Lower lobe of right lung (tissue), 2 donors: Measurements from ENCODE around the gene ABHD8. TPM values are rescaled to one million over a fixed set of nuclear protein-coding genes. Genes with fewer than 3 reads are reported as not detected.

Experiments used
- ATAC-seq, 2 donors: fragments of 200-7000 bp; cut with Tn5 transposase; one replicate each; pipeline ENCODE4 v1.9.1; 2020 to 2022; ENCODE audit warnings: mild to moderate bottlenecking in 2 of 2, moderate library complexity in 2 of 2
- DNase-seq: peaks from one replicate; pipeline ENCODE4 v3.0.0-alpha.2; 2020
- H3K27ac ChIP-seq: fragments of 200-600 bp; one replicate; pipeline ENCODE4 v1.8.0; 2022
- H3K27me3 ChIP-seq: fragments of 200-600 bp; one replicate; pipeline ENCODE4 v1.8.0; 2022; ENCODE audit warnings: low read depth
- H3K36me3 ChIP-seq: fragments of 200-600 bp; one replicate; pipeline ENCODE4 v1.8.0; 2022; ENCODE audit warnings: mild to moderate bottlenecking
- H3K4me1 ChIP-seq: fragments of 200-600 bp; one replicate; pipeline ENCODE4 v1.8.0; 2022
- H3K4me3 ChIP-seq: fragments of 200-600 bp; one replicate; pipeline ENCODE4 v1.8.0; 2022; ENCODE audit warnings: mild to moderate bottlenecking
- H3K9me3 ChIP-seq: fragments of 200-600 bp; one replicate; pipeline ENCODE4 v1.8.0; 2022
- intact Hi-C: fragments of 100-400 bp; cut with DNase I; formaldehyde crosslinking; loops from one replicate; pipeline ENCODE4 v1.11.0; 2022
- total RNA-seq: library from RNA; stranded (reverse); fragmentation: NEBNext Ultra II Directional; extraction: Animal tissue kit (Norgen Biotek cat#: 25700); gene quantifications from one replicate; pipeline ENCODE4 v1.2.1, GENCODE V29; 2021
- TF ChIP-seq, protein P1 (sequence below): fragments of 200-600 bp; IDR thresholded peaks from one replicate; pipeline ENCODE4 v1.8.0; 2022; ENCODE audit warnings: antibody characterized with exemption, mild to moderate bottlenecking
- donor health status: DM: no; HTN: yes; CAD: no; lungs with severe emphysema.

The ABHD8 gene
- total RNA-seq, 1 donor from 2014 or later, result 19.5 TPM

DNA sequence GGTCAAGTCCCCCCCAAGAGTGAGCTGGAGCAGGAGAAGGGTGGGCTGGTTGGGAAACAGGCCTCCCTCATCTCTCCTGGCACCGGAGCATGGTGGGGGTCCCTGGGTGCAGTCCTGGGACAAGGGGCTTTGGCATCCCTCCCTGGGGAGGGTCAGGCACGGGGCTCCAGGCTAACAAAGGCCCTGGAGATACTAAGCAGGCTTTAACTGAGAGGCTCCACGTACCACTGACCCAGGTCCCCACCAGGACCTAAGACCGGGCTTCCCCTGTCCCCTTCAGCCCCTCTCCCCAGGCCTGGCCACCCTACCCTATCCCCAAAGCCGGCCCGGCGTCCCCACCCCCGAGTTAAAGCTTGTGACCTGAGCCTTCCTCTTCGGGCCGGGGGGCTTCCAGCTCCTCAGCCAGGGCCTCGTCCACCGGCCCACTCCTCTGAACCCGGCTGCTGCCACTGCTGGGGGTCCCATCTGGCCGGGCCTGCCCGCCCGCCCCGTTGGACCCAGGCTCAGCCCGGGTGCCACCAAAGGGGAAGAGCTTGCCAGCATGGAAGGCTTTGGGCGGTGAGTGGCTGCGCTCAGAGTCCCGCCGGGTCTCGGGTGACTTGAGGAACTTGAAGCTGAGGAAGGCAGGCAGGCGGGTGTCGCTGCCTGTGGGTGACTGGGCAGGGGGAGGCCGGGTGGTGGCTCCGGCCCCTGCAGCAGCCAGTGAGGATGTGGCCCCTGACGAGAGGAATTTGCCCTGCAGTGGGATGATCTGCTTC lies 21.3 kb upstream of the ABHD8 start:
- TF ChIP-seq, protein P1, sequence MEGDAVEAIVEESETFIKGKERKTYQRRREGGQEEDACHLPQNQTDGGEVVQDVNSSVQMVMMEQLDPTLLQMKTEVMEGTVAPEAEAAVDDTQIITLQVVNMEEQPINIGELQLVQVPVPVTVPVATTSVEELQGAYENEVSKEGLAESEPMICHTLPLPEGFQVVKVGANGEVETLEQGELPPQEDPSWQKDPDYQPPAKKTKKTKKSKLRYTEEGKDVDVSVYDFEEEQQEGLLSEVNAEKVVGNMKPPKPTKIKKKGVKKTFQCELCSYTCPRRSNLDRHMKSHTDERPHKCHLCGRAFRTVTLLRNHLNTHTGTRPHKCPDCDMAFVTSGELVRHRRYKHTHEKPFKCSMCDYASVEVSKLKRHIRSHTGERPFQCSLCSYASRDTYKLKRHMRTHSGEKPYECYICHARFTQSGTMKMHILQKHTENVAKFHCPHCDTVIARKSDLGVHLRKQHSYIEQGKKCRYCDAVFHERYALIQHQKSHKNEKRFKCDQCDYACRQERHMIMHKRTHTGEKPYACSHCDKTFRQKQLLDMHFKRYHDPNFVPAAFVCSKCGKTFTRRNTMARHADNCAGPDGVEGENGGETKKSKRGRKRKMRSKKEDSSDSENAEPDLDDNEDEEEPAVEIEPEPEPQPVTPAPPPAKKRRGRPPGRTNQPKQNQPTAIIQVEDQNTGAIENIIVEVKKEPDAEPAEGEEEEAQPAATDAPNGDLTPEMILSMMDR, result no peak
- Histone ChIP-seq H3K27me3 (peaks cover 6% of the 10 kb centered on the region), H3K27ac (no peak overlapping the region), H3K4me3 (no peak overlapping the region), H3K4me1 (peaks cover 12% of the 10 kb centered on the region), H3K9me3 (no peaks in the 10 kb centered on the region), H3K36me3 (peaks cover 27% of the 10 kb centered on the region)
- DNase-seq, result no peak
- ATAC-seq, result no peak
- intact Hi-C loops, result no loop called here

DNA sequence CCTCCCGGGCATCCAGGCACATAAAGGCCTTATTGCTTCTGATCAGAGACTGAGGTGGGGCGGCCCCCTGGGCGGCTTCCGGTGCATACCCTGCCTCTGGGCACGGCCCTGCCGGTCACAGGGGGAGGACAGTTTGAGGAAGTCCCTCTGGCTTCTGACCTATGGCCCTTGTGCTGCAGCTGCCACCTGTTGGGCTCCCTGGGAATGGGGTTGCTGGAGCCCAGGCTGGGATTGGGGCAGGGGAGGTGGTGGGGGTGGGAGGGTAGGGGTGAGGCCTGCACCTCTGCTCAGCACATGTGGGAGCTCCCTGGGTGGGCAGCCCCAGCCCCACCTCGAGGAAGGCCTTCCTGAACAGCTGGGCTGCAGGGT lies 20.7 kb upstream of the ABHD8 start:
- H3K9me3 ChIP-seq, result no peaks in the 10 kb centered on the region
- no peak overlapping the region for H3K27ac ChIP-seq
- no peak overlapping the region for H3K4me3 ChIP-seq
- H3K27me3 ChIP-seq, result peaks cover under 1% of the 10 kb centered on the region
- peaks cover 33% of the 10 kb centered on the region for H3K36me3 ChIP-seq
- DNase-seq (peak; percentile 70), ATAC-seq (no peak)
- peaks cover 6% of the 10 kb centered on the region for H3K4me1 ChIP-seq
- intact Hi-C loops, result no loop called here
- TF ChIP-seq, protein P1, result no peak

DNA sequence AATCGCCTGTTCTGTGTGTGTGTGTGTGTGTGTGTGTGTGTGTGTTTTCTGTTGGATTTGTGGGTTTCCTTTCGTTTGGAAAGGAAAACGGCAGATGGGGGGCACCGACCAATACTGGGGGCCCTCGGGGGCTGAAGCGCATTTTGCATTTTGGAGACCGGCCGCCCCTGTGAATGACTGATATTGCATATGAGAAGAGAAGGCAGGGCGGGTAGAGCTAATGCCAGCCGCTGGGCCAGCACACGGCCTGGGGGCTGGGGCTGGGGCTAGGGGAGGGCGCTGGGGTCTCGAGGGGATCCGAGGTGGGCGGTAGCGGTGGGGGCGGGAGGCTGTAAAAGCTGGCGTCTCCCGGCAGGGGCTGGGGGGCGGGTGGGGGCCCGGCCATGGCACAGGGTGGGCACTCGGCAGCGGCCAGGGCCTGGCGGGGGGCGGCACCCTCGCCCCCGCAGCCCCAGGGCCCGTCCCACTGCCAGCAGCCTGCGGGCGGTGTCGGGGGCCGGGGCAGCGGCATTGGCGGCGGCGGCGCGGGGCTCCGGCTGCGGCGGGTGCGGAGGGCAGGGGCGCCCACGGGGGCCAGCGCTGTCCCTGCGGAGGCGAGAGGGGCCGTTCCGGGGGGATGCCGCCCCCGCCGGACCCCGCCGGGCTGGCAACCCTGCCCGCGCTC lies 20.2 kb upstream of the ABHD8 start:
- TF ChIP-seq, protein P1, result no peak
- H3K9me3 ChIP-seq, result no peaks in the 10 kb centered on the region
- H3K4me3 ChIP-seq, result no peak overlapping the region
- intact Hi-C loops, result no loop called here
- no peaks in the 10 kb centered on the region for H3K27me3 ChIP-seq
- no peak for DNase-seq
- ATAC-seq, result no peak
- H3K27ac ChIP-seq, result no peak overlapping the region
- H3K36me3 ChIP-seq, result peaks cover 35% of the 10 kb centered on the region
- H3K4me1 ChIP-seq, result peaks cover 4% of the 10 kb centered on the region

DNA sequence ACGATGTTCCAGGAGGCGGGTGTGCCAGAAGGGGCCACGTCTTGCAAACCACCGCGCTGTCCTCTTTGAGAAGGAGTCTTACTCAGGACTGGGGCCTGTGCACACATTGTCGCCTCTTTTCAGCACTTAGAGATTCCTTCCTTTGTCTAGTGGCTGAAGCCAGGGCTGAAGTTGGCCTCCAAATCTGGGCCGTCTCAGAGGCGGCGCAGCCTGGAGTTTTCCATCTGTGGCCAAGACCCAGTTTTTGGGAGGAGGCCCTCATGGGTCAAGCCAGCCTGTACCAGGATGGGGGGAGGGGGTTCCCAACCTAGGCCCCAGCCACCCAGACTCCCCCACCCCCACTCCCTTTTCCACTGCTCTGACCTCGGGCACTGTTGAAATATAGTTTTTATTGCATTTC lies 19.6 kb upstream of the ABHD8 start:
- DNase-seq, result no peak
- peaks cover 35% of the 10 kb centered on the region for H3K36me3 ChIP-seq
- no peak for ATAC-seq

DNA sequence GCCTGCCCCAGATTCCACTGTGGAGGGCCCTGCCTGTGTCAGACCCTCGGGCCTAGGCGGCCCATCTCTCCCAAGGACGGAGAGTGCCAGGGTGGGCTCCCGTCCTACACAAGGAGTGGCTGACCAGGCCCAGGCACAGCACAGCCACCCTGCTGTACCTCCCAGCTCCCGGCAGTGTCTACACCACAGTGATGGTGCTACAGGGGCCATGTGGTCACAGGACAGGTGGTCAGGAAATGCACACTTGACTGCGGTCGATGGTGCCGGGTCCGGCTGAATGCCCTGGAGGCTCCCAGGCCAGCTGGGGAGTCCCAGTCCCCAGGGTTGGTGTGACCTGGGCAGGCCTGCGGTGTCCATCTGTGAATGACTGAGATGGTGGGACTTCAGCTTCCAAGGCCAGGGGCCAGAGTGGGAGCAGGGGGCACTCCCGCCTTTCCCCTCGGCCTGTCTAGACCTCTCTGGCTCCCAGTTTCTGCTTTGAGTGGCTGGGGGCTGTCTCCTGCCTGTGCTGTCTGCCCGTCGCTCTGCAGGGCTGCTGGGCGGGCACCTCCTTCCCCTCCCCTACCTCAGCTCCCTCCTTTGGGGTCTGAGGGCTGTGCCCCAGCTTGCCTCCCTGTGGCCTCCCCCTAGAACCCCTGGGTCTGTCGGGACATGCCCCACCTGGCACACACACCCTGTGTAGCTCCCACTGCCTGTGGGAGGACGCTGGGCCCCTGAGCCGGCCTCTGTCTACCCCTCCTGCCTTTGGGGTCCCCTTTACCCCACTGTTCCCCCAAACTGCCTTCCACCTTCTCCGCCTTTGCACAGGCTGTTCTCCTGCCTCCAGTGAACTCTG lies 18.6 kb upstream of the ABHD8 start:
- no peak overlapping the region for H3K4me3 ChIP-seq
- peaks cover 37% of the 10 kb centered on the region for H3K36me3 ChIP-seq
- H3K27ac ChIP-seq, result no peak overlapping the region
- TF ChIP-seq, protein P1, result no peak
- intact Hi-C loops, result no loop called here
- DNase-seq (no peak), ATAC-seq (no peak)
- H3K4me1 ChIP-seq, result no peaks in the 10 kb centered on the region
- no peaks in the 10 kb centered on the region for H3K27me3 ChIP-seq
- H3K9me3 ChIP-seq, result no peaks in the 10 kb centered on the region

More for the DNA sequence above, 19.6 kb upstream of the ABHD8 start:
- Histone ChIP-seq H3K27ac (no peak overlapping the region), H3K27me3 (no peaks in the 10 kb centered on the region), H3K4me3 (no peak overlapping the region), H3K4me1 (peaks cover 4% of the 10 kb centered on the region), H3K9me3 (no peaks in the 10 kb centered on the region)
- TF ChIP-seq, protein P1, result no peak
- intact Hi-C loops, result no loop called here
